HG02678 (cell line): ENCODE measurements around the gene THOC6.

Source experiments
- ATAC-seq: cut with Tn5 transposase; IDR thresholded peaks from one replicate; pipeline ENCODE4 v1.9.1; 2021; ENCODE audit warnings: mild to moderate bottlenecking, moderate library complexity; ENCODE audit not compliant: unreplicated experiment

The THOC6 gene

DNA sequence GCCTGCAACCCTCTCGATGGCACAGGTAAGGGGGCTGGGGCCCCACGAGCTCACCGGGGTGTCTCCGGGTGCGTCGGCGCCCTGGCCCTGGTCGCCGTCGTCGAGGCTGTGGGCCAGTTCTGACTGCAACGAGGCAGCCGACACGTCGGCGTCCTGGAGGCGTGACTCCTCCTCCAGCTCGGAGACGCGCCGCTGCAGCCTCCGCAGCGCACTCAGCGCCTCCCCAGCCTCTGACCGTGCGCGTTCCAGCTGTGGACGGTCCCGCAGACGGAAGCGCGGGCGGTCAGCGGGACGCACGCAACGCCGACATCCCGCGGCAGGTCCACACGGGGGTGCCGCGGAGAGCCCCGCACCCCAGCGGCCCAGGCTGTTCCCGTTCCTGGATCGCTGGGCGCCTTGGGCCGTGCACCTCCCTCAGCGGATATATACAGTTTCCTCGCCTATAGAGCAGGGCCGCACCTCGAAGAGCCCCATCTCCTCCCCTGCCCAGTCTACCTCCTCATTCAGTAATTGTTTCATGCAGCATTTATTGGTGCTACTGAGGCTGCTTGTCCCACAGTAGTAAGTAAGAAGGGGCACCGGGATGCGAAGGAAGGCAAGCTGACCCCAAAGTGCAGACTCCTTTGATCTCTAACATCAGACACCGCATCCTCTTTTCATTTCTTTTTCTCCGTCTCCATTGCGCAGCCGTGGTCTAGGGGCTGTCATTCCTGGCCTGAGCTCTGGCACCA, 5.8 kb downstream of the THOC6 start:
- ATAC-seq: no peak

DNA sequence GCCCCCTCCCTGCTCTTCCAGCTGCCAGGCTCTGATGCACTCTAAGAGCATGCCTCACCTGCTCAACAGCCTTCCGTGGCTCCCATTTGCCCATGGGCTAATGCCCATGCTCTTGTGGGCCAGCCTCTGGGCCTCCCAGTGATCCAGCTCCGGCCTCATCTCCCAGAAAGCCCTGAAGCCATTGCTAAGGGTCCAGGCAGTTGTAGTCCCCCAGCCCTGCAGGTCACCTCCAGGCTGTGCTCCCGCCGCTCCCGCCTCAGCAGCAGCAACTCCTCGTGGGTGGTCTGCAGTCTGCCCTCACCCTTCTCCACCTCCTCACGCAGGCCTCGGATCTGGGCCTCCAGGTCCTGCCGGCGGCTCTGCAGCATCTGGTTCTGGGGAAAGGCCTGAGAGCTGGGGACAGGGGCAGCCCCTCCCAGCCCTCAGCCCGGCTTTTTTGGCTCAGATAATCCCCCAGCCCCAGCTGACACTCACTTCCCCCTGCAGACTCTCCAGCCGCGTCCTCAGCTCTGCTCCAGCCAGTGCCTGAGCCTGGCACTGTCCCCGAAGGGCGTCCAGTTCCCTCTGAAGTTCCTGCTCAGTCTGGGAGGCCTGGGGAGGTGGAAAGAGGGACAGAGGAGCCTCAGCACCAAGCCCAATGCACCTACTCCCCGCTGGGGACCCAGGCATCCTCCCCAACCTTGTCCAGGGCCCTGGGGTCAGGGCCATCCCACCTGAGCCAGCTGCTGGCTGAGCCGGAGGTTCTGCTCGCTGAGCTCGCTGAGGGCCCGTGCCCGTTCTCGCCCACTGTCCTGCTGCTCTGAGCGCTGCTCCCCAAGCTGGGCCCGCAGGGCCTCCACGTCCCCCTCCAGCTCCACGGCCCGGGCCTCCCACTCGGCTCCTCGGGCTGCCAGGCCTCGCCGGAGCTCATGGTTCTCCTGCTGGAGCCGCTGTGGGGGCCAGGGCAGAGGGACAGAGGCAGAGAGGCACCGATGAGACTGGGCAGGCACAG, 6.7 kb downstream of the THOC6 start:
- no peak for ATAC-seq

DNA sequence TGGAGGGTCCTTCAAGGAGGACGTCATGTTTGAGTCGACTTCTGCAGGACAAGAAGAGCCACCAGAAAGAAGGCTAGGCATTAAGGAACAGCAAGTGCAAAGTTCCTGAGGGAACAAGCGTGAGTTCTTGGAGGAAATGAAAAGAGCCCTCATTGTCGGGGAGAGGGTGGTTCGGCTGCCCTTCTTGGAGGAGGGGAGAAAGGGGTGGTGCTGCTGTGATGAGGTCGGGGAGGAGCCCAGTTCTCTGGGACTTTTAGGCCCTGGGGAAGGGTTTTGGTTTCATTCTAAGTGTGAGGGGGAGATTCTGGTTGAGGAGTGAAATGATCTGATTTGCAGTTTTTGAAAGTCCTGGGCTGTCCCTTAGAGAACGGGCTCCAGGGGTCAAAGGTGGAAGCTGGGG, 8.8 kb downstream of the THOC6 start:
- no peak for ATAC-seq

DNA sequence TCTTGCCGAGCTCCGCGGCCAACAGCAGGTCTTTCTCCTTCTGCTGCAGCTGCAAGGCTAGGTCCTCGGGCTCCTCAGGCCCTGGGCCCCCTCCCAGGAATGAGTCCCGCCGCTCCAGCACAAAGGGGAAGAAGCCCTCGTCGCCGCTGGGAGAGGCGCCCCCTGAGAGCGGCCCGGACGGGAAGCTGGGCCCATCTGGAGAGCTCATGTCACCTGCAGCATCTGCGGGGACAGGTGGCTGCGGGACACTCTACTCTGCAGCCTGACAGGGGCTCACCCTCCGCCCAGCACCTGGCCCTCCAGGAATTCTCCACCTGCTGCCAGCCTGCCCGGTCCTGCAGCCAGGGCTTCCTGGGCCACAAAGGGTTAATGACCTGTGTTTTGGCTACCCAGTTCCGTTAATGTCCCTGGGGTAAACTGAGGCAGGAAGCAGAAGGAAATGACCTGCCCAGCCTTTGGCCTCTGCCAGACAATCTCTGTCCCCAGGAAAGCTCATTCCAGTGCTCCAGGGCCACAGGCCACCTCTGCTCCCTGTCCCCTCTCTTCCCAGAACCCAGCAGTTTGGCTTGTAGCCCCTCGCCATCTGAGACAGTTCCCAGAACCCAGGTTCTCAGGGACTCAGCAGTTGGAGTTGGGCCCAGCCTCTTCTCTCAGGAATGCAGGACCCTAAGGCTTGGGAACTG, 11.6 kb downstream of the THOC6 start:
- no peak for ATAC-seq

DNA sequence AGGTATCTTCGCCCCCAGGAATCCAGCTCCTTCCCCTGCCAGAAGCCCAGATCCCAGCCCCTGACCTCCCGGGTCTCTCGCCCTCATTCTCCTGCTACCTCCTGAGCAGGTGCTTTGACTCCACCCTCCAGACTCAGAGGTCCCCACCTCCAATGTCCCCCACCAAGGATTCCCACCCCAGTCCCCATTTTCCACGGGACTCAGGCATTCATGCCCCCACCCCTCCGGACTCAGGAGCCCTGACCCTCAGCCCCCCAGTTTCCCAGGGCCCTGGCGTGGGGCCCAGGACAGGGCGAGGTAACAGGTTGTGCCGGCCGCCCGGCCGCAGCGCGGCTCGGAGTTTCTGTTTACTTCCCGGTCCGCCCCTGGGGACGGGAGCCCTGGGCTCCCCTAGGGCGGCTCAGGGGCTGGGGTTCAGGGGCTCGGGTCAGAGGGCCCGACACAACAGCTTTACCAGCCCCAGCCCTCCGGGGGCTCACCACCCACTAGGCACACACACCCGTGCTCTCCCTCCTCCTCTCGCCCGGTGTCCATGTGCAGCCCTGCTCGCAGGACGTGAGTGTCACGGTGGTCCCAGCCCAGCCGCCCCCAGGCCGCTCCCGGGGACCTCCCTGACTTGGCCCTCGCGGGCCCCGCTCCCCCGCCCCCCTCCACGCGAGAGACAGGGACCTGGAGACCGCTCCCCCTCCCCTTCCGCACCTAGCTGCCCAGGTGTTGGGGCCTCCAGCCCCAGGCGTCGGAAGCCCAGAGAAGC, 12.3 kb downstream of the THOC6 start:
- ATAC-seq: no peak

DNA sequence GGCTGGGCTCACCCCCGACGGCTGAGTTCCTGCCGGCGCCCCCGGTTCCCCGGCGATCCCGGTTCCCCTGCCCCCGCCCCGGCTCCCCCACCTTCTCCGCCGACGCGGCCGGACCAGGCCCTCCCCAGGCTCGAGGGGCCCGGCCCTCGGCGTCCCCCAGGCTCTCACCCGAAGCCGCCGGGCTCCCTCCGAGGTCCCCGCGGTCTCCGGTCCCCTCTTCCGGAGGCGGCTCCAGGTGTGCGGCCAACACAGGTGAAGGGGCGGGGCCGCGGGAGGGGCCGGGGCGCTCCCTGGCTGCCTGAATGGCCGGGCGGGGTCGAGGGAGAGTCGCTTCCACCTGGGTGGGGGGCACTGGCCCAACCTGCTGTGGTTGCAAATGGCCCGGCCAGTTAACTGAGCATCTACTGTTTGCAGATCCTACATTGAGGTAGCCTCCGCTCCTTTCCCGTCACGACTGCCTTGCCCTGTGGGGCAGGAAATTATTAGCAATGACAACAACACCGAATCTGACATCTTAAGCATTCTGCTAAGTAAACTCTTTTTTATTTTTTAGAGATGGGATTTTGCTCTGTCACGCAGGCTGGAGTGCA, 13.0 kb downstream of the THOC6 start, which contains the start of gene BICDL2:
Gene BICDL2, minus strand, starts transcription at position 219 of the 590 bp plus-strand sequence. CDS start 1,448 bp downstream, outside the sequence.
- no peak for ATAC-seq

DNA sequence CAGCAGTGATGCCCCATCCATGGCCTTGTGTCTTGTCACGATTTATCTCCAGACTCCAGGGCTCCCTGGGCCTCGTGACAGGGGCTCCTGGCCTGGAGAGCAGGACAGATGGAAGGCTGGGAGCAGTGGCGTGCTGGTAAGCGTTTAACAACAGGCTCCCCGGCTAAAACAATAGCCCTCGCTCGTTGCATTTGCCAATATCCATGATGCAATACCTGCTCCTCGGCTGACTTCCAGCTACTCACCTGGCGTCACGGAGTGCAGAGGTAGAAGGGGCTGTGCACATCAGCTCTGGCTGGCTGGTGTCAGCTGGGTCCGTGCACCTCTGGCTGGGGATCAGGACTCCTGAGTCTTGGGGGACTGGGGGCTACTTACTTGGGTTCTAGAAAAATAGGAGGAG, 14.4 kb downstream of the THOC6 start:
- no peak for ATAC-seq

DNA sequence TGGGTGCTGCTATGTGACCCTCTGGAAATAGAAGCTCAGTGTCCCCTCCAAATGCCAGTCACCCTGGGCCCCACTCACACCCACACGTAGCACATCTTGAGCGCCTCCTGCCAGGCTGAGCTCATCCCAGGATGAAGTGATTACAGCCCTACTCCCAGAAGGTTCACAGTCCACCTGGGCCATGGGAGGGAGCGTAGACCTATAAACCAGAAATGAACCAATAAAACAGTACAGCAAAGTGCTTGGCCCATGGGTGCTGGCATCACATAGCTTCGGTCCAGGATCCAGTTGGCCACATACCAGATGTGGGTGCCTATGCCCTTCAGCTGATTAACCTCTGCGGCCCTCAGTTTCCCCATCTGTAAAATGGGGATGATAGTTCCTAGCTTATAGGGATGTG, 15.1 kb downstream of the THOC6 start:
- ATAC-seq: no peak

DNA sequence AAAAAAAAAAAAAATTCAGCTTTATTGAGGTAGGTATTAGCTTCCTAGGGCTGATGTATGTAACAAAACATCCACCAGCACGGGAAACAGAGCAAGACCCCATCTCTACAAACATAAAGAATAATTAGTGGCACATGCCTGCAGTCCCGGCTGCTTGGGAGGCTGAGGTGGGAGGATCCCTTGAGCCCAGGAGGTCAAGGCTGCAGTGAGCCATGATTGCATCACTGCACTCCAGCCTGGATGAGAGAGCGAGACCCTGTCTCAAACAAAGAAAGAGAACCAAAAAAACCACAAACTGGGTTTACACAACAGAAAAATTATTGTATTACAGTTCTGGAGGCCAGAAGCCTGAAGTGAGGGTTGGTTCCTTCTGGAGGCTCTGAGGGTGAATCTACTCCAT, 18.5 kb downstream of the THOC6 start:
- no peak for ATAC-seq

DNA sequence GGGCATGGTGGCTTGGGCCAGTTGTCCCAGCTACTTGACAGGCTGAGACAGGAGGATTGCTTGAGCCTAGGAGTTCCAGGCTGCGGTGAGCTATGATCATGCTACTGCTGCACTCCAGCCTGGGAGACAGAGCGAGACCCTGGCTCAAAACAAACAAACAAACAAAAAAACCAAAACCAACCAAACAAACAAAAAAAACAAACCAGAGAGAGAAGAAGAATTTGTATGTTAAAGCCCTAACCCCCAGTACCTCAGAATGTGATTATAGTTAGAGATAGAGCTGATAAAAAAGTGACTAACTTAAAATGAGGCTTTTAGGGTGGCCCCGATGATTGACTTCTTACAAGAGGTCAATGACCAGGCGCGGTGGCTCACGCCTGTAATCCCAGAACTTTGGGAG, 20.9 kb downstream of the THOC6 start:
- no peak for ATAC-seq

DNA sequence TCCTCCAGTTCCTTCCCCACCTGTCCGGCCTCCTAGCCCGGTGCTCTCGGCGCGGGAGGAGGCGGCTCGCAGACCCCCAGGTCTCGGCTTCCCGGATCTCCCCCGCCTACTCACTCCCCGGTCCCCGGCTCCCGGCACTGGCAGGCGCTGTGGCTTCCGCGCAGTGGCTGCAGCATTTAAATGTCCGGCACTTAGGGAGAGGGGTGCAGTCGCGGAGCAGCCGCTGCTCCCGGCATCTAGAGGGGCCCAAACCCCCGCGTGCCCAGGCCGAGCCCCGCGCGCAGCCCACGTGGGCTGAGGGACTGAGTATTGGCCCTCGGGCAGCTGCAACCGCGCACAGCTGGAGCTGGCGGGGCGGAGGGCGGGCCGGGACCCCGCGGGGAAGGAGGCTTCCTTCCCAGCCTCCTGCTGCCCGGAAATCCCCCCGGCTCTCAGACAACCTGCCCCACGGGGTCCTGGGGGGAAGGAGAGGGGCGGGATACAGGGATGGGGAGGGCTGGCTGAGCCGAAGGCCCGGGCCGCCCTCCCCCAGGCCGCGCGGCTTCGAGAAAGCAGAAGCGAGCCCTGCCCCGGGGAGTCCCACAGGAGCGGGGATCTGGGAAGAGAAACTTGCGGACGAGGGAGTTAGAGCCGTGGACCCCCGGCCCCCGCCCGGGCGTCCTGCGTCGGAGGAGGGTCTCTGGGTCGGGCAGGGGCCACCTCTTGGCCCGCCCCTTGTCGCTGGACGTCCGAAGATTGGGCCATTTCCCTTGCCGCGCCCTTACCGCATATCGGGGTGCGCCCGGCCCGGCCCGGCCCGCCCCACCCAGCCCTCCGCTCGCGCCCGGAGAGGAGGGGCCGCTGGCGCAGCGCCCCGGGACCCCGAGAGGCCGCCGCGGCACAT, 22.2 kb downstream of the THOC6 start, which contains the start of gene MMP25:
Gene MMP25, plus strand, starts transcription at position 804 of the 883 bp plus-strand sequence. CDS start 357 bp downstream, outside the sequence.
- ATAC-seq: no peak

DNA sequence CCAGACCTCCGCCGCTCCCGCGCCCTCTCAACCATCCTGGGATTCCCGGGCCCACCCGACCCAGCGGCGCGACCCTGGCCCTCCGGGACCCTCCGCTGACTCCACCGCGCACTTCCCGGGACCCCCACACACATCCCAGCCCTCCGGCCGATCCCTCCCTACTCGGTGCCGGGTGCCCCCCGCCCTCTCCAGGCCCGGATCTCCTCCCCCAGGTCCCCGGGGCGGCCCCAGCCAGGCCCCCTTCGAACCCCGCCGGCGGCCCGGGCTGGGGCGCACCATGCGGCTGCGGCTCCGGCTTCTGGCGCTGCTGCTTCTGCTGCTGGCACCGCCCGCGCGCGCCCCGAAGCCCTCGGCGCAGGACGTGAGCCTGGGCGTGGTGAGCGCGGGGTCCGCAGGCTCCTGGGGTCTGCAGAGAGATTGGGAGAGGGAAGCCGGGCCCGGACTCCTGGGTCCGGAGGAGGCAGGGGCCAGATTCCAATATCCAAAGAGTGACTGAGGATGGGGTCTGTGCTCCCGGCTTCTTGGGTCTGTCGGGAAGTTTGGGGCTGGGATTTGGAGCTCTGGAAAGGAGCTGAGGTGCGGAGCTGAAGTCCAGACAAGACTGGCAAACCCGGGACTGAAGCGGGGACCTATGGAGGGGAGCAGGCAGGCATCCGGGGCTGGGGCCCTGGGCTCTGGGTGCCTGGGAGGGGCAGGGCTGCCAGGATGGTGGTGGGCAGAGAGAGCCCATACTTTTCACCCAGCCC, 23.0 kb downstream of the THOC6 start:
- no peak for ATAC-seq

DNA sequence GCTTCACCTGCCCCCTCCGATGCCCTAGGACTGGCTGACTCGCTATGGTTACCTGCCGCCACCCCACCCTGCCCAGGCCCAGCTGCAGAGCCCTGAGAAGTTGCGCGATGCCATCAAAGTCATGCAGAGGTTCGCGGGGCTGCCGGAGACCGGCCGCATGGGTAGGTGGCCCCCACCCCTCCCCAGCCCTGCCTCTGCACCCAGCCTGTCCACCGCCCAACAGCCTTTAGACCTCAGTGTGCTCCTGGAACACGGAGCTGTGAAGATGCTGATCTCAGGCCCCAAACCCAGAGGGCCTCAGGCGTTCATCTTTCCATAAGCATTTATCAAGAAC, 23.5 kb downstream of the THOC6 start:
- no peak for ATAC-seq

DNA sequence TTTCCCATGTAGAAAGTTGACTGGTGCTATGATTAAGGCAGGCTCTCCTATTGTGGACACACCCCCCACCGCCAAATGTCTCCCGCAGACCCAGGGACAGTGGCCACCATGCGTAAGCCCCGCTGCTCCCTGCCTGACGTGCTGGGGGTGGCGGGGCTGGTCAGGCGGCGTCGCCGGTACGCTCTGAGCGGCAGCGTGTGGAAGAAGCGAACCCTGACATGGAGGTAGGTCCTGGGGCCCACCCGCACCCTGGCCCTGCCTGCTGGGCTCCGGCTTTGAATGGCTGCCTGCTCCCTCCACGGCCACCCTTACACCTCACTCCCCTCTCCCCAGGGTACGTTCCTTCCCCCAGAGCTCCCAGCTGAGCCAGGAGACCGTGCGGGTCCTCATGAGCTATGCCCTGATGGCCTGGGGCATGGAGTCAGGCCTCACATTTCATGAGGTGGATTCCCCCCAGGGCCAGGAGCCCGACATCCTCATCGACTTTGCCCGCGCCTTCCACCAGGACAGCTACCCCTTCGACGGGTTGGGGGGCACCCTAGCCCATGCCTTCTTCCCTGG, 26.2 kb downstream of the THOC6 start:
- ATAC-seq: no peak

DNA sequence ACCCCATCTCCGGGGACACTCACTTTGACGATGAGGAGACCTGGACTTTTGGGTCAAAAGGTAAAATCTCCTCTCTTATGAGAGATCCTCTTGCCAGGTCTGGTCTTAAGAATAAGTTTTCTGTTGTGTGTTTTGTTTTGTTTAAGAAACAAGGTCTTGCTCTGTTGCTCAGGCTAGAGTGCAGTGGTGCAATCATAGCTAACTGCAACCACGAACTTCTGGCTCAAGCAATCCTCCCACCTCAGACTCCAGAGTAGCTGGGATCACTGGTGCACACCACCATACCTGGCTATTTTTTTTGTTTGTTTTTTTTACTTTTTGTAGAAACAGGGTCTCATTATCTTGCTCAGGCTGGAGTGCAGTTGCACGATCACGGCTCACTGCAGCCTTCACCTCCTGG, 26.7 kb downstream of the THOC6 start:
- ATAC-seq: no peak

DNA sequence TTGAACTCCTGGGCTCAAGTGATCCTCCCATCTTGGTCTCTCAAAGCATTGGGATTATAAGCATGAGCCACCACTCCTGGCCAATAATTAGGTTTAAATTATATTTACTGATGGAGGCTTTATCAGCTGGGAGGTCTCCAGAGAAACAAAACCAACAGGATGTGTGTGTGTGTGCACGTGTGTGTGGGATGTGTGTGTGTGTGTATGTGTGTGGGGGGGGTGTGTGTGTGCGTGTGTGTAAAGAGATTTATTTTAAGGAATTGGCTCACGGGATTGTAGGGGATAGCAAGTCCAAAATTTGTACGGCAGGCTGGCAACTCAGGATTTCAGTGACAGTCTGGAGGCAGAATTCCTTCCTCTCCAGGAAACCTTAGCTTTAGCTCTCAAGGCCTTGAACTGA, 27.2 kb downstream of the THOC6 start:
- ATAC-seq: no peak

DNA sequence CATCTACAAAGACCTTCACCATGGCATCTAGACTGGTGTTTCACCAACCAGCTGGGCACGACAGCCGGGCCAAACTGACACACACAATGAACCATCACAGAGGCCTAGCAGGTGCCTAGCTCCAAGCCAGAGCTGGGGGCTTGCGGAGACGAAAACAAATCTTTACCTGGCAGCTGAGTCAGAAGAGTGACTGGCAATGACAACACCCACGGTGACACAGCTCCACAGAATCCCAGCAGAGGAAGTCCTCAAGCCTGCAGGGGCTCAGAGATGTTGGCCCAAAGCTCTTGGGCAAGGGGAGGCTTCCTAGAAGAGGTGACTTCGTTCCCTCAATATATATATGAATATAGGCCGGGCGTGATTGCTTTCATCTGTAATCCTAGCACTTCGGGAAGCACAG, 27.7 kb downstream of the THOC6 start:
- no peak for ATAC-seq
